Stimulated activated naive CD4-positive, alpha-beta T cell treated with Interleukin-2 at 50 U/mL for 16 hours (primary cell): ENCODE measurements around the gene CHST3.

ENCODE experiments used
- DNase-seq: peaks from one replicate; lab custom pipeline; 2025; lab: John Stamatoyannopoulos, UW

CHST3 gene

DNA sequence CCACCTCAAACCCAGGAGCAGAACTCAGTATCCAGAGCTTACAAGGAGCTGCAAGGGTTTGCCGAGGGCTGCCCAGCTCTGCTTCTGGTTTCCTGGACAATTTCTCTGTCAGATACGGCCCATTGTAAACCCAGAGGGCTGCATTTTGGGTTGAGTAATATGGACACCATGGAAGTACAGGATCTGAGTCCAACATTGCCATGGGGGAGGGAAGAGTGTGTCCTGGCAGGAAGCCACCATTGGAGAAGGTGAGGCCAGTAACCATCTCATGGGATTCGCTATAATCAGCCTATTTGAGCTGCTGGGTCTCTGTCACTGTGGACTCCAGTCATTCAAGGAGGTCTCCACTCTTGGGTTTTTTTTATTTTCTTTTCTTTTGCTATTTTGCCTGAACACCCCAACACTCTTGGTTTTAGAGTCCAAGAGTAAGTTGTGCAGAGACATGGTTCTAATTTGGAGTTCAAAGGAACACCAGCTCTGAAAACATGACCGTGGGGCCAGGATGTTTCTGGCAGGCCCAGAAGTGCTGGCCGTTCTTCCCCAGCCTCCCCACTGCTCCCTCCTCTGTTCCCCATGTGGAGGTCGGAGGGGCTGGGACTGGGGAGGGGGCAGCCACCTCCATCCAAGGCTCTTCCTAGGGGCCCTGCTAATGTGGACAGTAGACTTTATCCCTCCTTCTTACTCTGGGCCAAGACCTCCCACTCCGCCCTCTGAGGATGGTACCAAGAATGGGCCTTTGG is 46.2 kb downstream of the CHST3 start:
- DNase-seq, result no peak

- no peak for DNase-seq
Observed at GRCh38 chr10:72011016-72011415, 46.8 kb downstream of the CHST3 start.

GRCh38 chr10:72011468-72011867 is 47.3 kb downstream of the CHST3 start:
- DNase-seq, result no peak

- DNase-seq, result no peak
Observed at GRCh38 chr10:72011976-72012512, 47.8 kb downstream of the CHST3 start.

GRCh38 chr10:72012796-72013195 is 48.6 kb downstream of the CHST3 start:
- no peak for DNase-seq

DNA sequence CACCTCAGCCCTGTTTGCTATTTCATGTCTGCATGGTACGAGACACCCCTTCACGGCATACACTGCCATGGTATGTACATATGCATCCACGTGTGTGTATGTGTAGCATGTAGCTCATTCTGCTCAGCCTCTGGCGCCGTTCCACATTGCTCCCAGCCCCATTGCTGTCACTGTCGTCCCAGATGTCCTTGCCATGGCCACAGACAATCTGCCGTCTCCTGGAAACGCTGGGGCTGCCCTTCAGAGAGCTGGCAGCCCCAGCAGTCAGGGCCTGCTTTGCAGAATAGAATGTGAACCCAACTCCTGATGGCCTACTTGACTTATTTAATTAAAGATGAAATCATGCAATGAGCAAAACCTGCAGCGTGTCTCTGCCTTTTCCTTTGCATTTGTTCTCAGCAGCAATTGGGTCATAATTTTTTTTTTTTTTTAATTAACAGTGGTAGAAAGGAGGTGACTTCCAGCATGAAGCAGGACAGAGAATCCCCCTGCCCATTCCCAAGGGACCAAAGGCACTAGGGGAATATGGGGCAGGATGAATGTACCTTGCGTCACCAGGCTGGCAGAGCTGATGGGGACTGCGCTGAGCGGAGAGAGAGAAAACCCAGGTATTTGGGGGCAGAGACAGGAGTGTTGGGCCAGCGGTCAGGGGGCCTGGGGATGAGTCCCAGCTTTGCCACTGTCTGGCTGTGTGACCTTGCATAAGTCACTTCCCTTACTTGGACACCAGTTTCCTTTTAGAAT is 49.2 kb downstream of the CHST3 start:
- DNase-seq, result no peak

GRCh38 chr10:72014197-72014596 is 50.0 kb downstream of the CHST3 start:
- DNase-seq, result no peak

DNA sequence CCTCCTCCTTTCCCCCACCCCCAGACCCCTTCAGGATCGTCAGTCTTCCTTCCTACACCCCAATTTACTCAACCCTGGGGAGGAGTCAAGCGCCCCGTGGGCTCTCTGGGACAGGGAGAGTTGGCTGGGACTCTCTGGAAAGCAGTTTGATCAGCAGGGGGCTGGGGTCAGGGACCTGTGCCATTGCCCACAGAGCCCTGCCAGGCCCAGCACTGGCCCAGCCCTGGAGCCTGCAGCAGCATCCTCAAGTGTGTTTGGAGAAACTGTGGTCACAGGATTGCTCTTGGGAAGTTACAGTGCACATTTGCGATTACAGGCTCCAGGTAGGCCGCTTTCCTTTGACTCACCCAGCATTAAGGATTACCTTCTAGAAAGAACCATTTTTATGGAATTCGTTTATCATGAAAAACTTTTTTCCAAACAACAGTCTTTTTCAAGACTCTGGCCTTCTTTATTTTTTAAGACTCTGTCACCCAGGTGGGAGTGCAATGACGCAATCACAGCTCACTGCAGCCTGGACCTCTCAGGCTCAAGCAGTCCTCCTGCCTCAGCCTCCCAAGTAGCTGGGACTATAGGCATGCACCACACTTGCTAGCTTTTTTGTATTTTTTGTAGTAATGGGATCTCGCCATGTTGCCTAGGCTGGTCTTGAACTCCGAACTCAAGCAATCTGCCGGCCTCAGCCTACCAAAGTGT is 50.7 kb downstream of the CHST3 start:
- no peak for DNase-seq

- DNase-seq, result no peak
Observed at GRCh38 chr10:72015841-72016240, 51.6 kb downstream of the CHST3 start.

DNA sequence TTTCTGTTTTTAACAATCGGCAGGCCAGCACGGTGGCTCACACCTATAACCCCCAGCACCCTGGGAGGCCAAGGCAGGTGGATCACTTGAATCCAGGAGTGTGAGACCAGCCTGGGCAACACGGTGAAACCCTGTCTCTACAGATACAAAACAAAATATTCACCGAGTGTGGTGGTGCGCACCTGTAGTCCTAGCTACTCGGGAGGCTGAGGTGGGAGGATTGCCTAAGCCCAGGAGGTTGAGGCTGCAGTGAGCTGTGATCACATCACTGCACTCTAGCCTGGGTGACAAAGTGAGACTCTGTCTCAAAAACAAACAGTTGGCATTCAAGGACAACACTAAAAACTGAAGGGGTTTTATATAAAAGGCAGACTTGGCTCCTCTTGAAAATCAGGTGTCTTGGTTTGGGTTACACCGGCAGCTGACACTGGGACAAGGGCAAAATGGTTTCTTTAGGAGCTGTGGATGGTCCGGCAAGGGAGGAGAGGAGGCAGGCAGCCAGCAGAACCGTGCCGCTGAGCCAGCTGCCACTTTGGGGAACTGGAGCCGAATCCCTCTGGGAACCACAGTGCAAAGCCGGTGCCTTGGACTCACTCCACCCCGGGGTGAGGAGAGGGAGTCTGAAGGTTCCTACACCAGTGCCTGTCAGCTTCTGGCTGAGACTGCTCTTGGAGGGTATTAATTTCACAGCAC is 52.6 kb downstream of the CHST3 start:
- no peak for DNase-seq

GRCh38 chr10:72019085-72019876 is 55.1 kb downstream of the CHST3 start:
- DNase-seq, result no peak

DNA sequence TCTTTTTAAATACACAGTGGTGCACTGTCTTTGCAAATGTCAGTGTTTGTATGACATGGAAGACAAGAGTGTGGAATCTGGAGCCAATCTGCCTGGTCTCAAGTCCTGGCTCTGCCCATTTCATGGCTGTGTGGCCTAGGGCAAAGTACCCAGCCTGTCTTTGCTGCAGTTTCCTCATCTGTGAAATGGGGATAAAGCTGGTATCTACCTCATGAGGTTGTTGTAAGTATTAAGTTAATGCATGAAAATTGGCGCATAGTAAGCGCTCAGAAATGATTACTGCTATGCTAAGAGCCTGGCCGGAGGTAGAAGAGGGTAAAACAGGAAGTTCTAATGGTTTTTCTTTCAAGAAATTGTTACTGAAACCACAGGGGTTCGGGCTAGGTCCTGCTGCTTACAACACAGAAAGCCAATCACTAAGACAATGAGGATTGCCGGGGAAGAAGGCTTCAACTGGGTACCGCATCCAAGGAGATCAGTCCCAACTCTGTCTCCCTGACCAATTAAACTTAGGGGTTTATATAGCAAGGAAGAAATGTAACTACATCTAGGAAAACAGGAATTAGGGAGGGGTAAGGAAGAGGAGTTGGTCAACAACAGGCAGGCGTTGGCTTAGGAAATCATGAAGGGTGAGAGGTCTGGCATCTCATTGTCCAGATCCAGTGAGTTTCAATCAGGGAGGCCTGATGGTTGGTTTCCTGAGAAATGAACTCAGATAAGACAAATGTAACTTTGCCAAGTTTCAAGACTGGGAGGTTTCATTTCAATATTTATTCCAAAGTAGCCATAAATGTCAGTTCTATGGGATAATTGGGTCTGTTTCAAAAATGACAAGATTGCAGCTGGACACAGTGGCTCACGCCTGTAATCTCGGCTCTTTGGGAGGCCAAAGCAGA is 57.0 kb downstream of the CHST3 start:
- no peak for DNase-seq

- DNase-seq, result no peak
Observed at GRCh38 chr10:72022228-72022627, 58.0 kb downstream of the CHST3 start.

DNA sequence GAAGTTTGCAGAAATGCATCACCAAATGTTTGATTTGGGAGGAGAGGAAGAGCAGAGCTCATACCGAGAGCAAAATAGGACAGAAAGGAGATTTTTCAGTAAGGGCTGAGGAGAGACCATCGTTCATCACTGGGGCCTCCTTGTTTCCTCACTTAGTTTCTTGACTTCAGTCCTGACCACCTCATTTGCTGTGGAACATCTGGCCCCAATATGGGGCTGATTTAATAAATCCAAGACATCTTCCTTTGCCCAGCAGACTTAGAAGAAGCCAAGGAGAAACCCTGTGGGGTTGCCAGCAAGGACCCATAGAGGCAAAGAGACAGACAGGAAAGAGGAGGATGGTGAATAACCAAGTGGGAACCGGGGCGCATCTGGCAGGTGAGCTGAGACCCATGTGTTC is 60.4 kb downstream of the CHST3 start:
- DNase-seq, result no peak

DNA sequence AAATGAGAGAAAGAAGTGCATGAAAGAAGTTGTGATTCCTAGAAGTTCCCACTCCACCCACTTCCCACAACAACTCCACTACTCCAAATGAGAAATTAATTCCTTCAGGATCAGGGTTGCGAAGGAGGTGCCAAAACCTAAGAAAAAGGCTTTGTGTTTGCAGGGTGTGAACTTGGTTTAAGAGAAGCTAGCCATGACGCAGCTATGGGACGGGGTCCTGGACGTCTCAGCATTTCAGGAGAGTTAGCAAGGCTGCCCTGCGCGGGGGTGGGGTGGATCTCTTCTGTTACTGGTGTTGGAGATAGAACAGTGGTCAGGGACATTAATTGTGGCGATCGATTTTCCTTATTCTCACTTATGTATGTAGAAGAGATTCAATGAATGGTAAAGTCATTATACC is 61.2 kb downstream of the CHST3 start:
- no peak for DNase-seq

DNA sequence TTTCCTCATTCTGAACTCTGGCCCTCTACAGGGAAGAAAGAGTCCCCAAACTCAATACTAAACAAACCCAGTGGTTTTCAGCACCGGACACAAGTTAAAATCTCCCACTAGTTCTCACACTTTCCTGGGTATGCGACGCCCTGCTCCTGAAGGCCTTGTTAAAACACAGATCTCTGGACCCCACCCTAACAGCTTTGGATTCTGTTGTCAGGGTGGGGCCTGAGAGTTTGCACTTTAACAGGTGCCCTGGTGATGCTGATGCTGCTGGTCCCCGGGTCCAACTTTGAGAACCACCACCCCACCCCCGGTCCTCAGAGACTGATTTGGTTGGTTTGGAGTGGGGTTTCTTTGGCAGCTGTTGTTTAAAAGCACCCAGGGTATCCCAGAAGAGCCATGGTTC is 61.6 kb downstream of the CHST3 start:
- DNase-seq, result no peak

- DNase-seq, result no peak
Observed at GRCh38 chr10:72026278-72027111, 62.3 kb downstream of the CHST3 start.

DNA sequence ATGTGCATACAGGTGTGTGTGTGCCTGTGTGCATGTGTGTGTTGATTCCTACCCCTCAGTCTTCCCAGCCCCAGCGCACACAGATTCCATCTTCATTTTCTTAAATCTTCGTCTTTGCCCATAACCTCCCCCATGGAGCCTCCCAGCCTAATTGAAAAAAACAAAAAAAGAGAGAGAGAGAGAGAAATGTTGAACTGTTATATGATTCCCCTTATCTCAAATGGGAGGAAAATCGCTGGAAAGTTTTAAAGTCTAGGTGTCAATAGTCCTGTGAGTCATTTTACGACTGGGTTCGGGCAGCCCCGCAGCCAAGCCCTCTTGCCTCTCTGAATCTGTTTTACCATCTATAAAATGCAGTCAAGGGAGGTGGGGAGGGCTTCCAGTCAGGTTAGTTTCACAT is 63.3 kb downstream of the CHST3 start:
- no peak for DNase-seq

GRCh38 chr10:72029414-72029813 is 65.2 kb downstream of the CHST3 start:
- no peak for DNase-seq
